H9 (cell line): ENCODE measurements around the gene MMP17. TPM values are rescaled to one million over a fixed set of nuclear protein-coding genes. Genes with fewer than 3 reads are reported as not detected.

Experiments used
- DNase-seq: peaks from one replicate; pipeline ENCODE4 v3.0.0-alpha.2; 2017
- H2AFZ ChIP-seq: one replicate; pipeline ENCODE4 v1.6.1; 2013; ENCODE audit warnings: mild to moderate bottlenecking, low read length, control low read depth, moderate library complexity
- H2AK5ac ChIP-seq: 2 replicates; pipeline ENCODE4 v1.6.1; 2013; ENCODE audit warnings: low read length, control low read depth, mixed read lengths; ENCODE audit not compliant: insufficient read length
- H2BK120ac ChIP-seq: one replicate; pipeline ENCODE4 v1.6.1; 2013; ENCODE audit warnings: low read depth, mild to moderate bottlenecking, low read length, control low read depth, inconsistent platforms; ENCODE audit not compliant: poor library complexity, severe bottlenecking
- H2BK12ac ChIP-seq: 2 replicates; pipeline ENCODE4 v1.6.1; 2013; ENCODE audit warnings: low read length, control low read depth, mixed read lengths, low read depth; ENCODE audit not compliant: insufficient read length
- H2BK15ac ChIP-seq: 2 replicates; pipeline ENCODE4 v1.6.1; 2013; ENCODE audit warnings: low read depth, low read length, control low read depth
- H2BK20ac ChIP-seq: one replicate; pipeline ENCODE4 v1.6.1; 2013; ENCODE audit warnings: low read depth, mild to moderate bottlenecking, low read length, control low read depth, inconsistent platforms; ENCODE audit not compliant: poor library complexity, severe bottlenecking
- H2BK5ac ChIP-seq: 2 replicates; pipeline ENCODE4 v1.6.1; 2013; ENCODE audit warnings: low read length, control low read depth, mixed read lengths; ENCODE audit not compliant: insufficient read length
- H3K14ac ChIP-seq: 2 replicates; pipeline ENCODE4 v1.6.1; 2013; ENCODE audit warnings: low read length, control low read depth; ENCODE audit not compliant: insufficient read depth
- H3K18ac ChIP-seq: 2 replicates; pipeline ENCODE4 v1.6.1; 2013; ENCODE audit warnings: low read depth, mild to moderate bottlenecking, mixed read lengths, low read length, control low read depth; ENCODE audit not compliant: insufficient read length
- H3K23ac ChIP-seq: 2 replicates; pipeline ENCODE4 v1.6.1; 2013; ENCODE audit warnings: low read length, control low read depth, mixed read lengths, low read depth; ENCODE audit not compliant: insufficient read length
- H3K23me2 ChIP-seq: 2 replicates; pipeline ENCODE4 v1.6.1; 2013; ENCODE audit warnings: low read depth, mild to moderate bottlenecking, mixed read lengths, low read length, control low read depth; ENCODE audit not compliant: insufficient read length, poor library complexity, severe bottlenecking
- H3K27ac ChIP-seq: 2 replicates; pipeline ENCODE4 v1.5.1; 2013; ENCODE audit warnings: low read length, control low read depth, mixed read lengths, low read depth; ENCODE audit not compliant: insufficient read length
- H3K27me3 ChIP-seq: 2 replicates; pipeline ENCODE4 v1.6.1; 2013; ENCODE audit warnings: low read length, control low read depth, inconsistent platforms; ENCODE audit not compliant: insufficient read depth
- H3K4ac ChIP-seq: 2 replicates; pipeline ENCODE4 v1.6.1; 2013; ENCODE audit warnings: low read depth, mild to moderate bottlenecking, control low read depth, inconsistent platforms, low read length, moderate library complexity
- H3K4me1 ChIP-seq: 2 replicates; pipeline ENCODE4 v1.6.1; 2013; ENCODE audit warnings: low read length, control low read depth, inconsistent platforms; ENCODE audit not compliant: insufficient read depth
- H3K4me2 ChIP-seq: 2 replicates; pipeline ENCODE4 v1.6.1; 2013; ENCODE audit warnings: low read length, control low read depth, mixed read lengths; ENCODE audit not compliant: insufficient read length, insufficient read depth
- H3K56ac ChIP-seq: 2 replicates; pipeline ENCODE4 v1.6.1; 2013; ENCODE audit warnings: low read depth, mild to moderate bottlenecking, mixed read lengths, low read length, control low read depth; ENCODE audit not compliant: insufficient read length
- H3K79me1 ChIP-seq: 2 replicates; pipeline ENCODE4 v1.6.1; 2013; ENCODE audit warnings: low read depth, mild to moderate bottlenecking, moderate library complexity, low read length, control low read depth, inconsistent platforms; ENCODE audit not compliant: insufficient read depth, poor library complexity, severe bottlenecking
- H3K79me2 ChIP-seq: 2 replicates; pipeline ENCODE4 v1.6.1; 2013; ENCODE audit warnings: low read length, control low read depth, inconsistent platforms; ENCODE audit not compliant: insufficient read depth
- H3K9ac ChIP-seq: 2 replicates; pipeline ENCODE4 v1.6.1; 2013; ENCODE audit warnings: low read length, control low read depth, mixed read lengths; ENCODE audit not compliant: insufficient read length; ENCODE audit errors: extremely low read depth
- H3K9me3 ChIP-seq: one replicate; pipeline ENCODE4 v1.6.1; 2013; ENCODE audit warnings: low read depth, low read length, inconsistent platforms; ENCODE audit not compliant: control insufficient read depth
- H3T11ph ChIP-seq: one replicate; pipeline ENCODE4 v1.6.1; 2013; ENCODE audit warnings: mild to moderate bottlenecking, low read length, control low read depth, inconsistent platforms
- H4K20me1 ChIP-seq: one replicate; pipeline ENCODE4 v1.6.1; 2013; ENCODE audit not compliant: control insufficient read depth, insufficient read length, insufficient read depth
- H4K5ac ChIP-seq: 2 replicates; pipeline ENCODE4 v1.6.1; 2013; ENCODE audit warnings: low read depth, mild to moderate bottlenecking, mixed read lengths, low read length, control low read depth; ENCODE audit not compliant: insufficient read length
- H4K8ac ChIP-seq: replicated peaks from 2 replicates; pipeline ENCODE4 v1.6.1; 2013; ENCODE audit warnings: low read length, control low read depth, mixed read lengths, low read depth; ENCODE audit not compliant: insufficient read length
- H4K91ac ChIP-seq: 2 replicates; pipeline ENCODE4 v1.6.1; 2013; ENCODE audit warnings: low read depth, mild to moderate bottlenecking, moderate library complexity, mixed read lengths, low read length, control low read depth; ENCODE audit not compliant: insufficient read length
- H3K27ac Mint-ChIP-seq, 3 experiments: 2 replicates in 2 of 3; 3 replicates in 1 of 3; pipeline ENCODE4 v1.8.0; 2020 to 2021; ENCODE audit warnings: mixed read lengths in 3 of 3, mild to moderate bottlenecking in 1 of 3, moderate library complexity in 1 of 3
- H3K27me3 Mint-ChIP-seq: 2 replicates; pipeline ENCODE4 v1.8.0; 2021; ENCODE audit warnings: low read depth, mild to moderate bottlenecking, moderate library complexity, mixed read lengths
- H3K36me3 Mint-ChIP-seq, 3 experiments: 2 replicates in 2 of 3; 3 replicates in 1 of 3; pipeline ENCODE4 v1.8.0; 2020 to 2021; ENCODE audit warnings: low read depth in 3 of 3, mixed read lengths in 3 of 3; ENCODE audit not compliant: insufficient read depth in 1 of 3
- H3K4me1 Mint-ChIP-seq, 2 experiments: 2 replicates each; pipeline ENCODE4 v1.8.0; 2020; ENCODE audit warnings: mixed read lengths in 2 of 2
- H3K4me3 Mint-ChIP-seq, 2 experiments: 2 replicates in 1 of 2; 3 replicates in 1 of 2; pipeline ENCODE4 v1.8.0; 2020 to 2021; ENCODE audit warnings: mild to moderate bottlenecking in 2 of 2, mixed read lengths in 2 of 2, moderate library complexity in 1 of 2
- H3K9me3 Mint-ChIP-seq, 2 experiments: 2 replicates in 1 of 2; 3 replicates in 1 of 2; pipeline ENCODE4 v1.8.0; 2020; ENCODE audit warnings: mild to moderate bottlenecking in 2 of 2, mixed read lengths in 2 of 2, moderate library complexity in 1 of 2
- CTCF ChIP-seq: fragments of 200-600 bp; sonication (generic); conservative IDR thresholded peaks from 3 replicates; pipeline ENCODE4 v1.8.0; 2021; ENCODE audit warnings: antibody characterized with exemption, mild to moderate bottlenecking
- WGBS: extraction: QIAGEN DNeasy Blood & Tissue Kit; methylation state at CpG from one replicate; pipeline ENCODE4 v1.1.7; 2013; ENCODE audit warnings: missing lambda C conversion rate, low lambda C conversion rate, mixed read lengths; ENCODE audit not compliant: insufficient read length; ENCODE audit errors: extremely low coverage; 5-methylcytosine and 5-hydroxymethylcytosine counted together
- total RNA-seq: library from RNA; stranded (reverse); gene quantifications from 2 replicates; pipeline ENCODE4 v1.2.1, GENCODE V29; 2021

The MMP17 gene
- total RNA-seq, 1 experiment from 2014 or later = 14.8 TPM

- Histone ChIP-seq H3K9ac (no peak overlapping the region), H3K4me1 (no peaks in the 10 kb centered on the region), H3K14ac (no peak overlapping the region), H3K23ac (no peak overlapping the region), H2AK5ac (no peak overlapping the region), H3K27ac (no peak overlapping the region), H3T11ph (no peak overlapping the region), H2BK12ac (no peak overlapping the region), H3K79me1 (no peaks in the 10 kb centered on the region), H4K8ac (no peak overlapping the region), H2BK15ac (no peak overlapping the region), H2BK5ac (no peak overlapping the region), H2BK20ac (no peak overlapping the region), H3K79me2 (no peaks in the 10 kb centered on the region), H3K56ac (no peak overlapping the region), H3K27me3 (no peaks in the 10 kb centered on the region), H3K9me3 (no peaks in the 10 kb centered on the region), H4K5ac (no peak overlapping the region), H4K91ac (no peak overlapping the region), H3K23me2 (no peaks in the 10 kb centered on the region), H3K4ac (no peak overlapping the region), H3K4me2 (no peak overlapping the region), H4K20me1 (no peaks in the 10 kb centered on the region), H2AFZ (no peak overlapping the region), H2BK120ac (no peak overlapping the region), H3K18ac (no peak overlapping the region)
- DNase-seq = no peak
- Mint-ChIP-seq H3K4me3 (no peak overlapping the region), H3K27ac (no peak overlapping the region), H3K4me1 (peaks cover 2 to 4% of the 10 kb centered on the region in 2 experiments; a peak in 1 of 4 replicates), H3K27me3 (no peaks in the 10 kb centered on the region; the same call in 1 of the 2 replicates), H3K36me3 (peaks cover 5 to 16% (median 5%) of the 10 kb centered on the region in 3 experiments; a peak in 6 of 7 replicates), H3K9me3 (peaks cover 15 to 19% of the 10 kb centered on the region in 2 experiments)
- no CpG with 5 or more reads among the region's 19 CpGs for WGBS
- TF ChIP-seq CTCF = no peak
Measured at GRCh38 chr12:131817241-131817640, 11.0 kb upstream of the MMP17 start.
